ENCODE data around the gene ZNF169. TPM values are rescaled to one million over a fixed set of nuclear protein-coding genes. Genes with fewer than 3 reads are reported as not detected.
"Not testable (repeated sequence)": the region's sequence is repeated elsewhere in the genome, so short reads cannot be mapped to it uniquely, and the experiment has no call there.

Gene ZNF169
- total RNA-seq, 1 donor from 2014 or later = 9.7 TPM

GRCh38 chr9:94341703-94342102, 82.6 kb downstream of the ZNF169 start:
- intact Hi-C loops (cut with micrococcal nuclease) = not testable (repeated sequence)

GRCh38 chr9:94347451-94347850, 88.4 kb downstream of the ZNF169 start:
- intact Hi-C loops (cut with micrococcal nuclease) = not testable (repeated sequence)

- intact Hi-C loops (cut with micrococcal nuclease) = not testable (repeated sequence)
Measured at GRCh38 chr9:94348754-94349153, 89.7 kb downstream of the ZNF169 start.

Other genes with a start within 250 kb of the ZNF169 start
- 5.2 and 5.3 TPM in 2 replicates for gene PTPDC1, start 174.8 kb upstream of the ZNF169 start, total RNA-seq
- gene NUTM2F, start 69.3 kb downstream of the ZNF169 start, total RNA-seq = not detected in 2 replicates

Data from T-helper 2 cell treated with Interferon-gamma antibody and Interleukin-4, amounts not matched to agents 100 ng/mL and 5 ng/mL, for 36 hours (primary cell).